K562 (cell line): ENCODE measurements around the gene PILRA. TPM values are rescaled to one million over a fixed set of nuclear protein-coding genes. Genes with fewer than 3 reads are reported as not detected.

Experiments
- BRF1 ChIP-seq: IDR thresholded peaks from 3 replicates; pipeline ENCODE4 v1.6.1; 2011; ENCODE audit warnings: borderline replicate concordance, mild to moderate bottlenecking; ENCODE audit not compliant: insufficient read length; ENCODE audit errors: extremely low read depth
- CREBBP ChIP-seq: IDR thresholded peaks from one replicate; pipeline ENCODE4 v1.6.1; 2012; ENCODE audit warnings: low read depth, mild to moderate bottlenecking, control low read depth, inconsistent platforms, low read length
- EGR1 ChIP-seq: fragments of 450-650 bp; conservative IDR thresholded peaks from 2 replicates; pipeline ENCODE4 v1.6.1; 2017; ENCODE audit warnings: mild to moderate bottlenecking
- ELK3 ChIP-seq: fragments of 450-650 bp; formaldehyde crosslinking; IDR thresholded peaks from 2 replicates; pipeline ENCODE4 v1.4.0; 2020; ENCODE audit warnings: mild to moderate bottlenecking
- FOXK1 ChIP-seq: sonication (generic); formaldehyde crosslinking; IDR thresholded peaks from 2 replicates; pipeline ENCODE4 v1.8.0; 2022; ENCODE audit warnings: missing genetic modification reagents, mild to moderate bottlenecking, borderline replicate concordance
- HDAC8 ChIP-seq: fragments of 450-650 bp; IDR thresholded peaks from 2 replicates; pipeline ENCODE4 v1.6.1; 2016; ENCODE audit warnings: mild to moderate bottlenecking, missing genetic modification characterization, moderate library complexity, missing compliant biosample characterization
- KAT7 ChIP-seq: sonication (generic); formaldehyde crosslinking; IDR thresholded peaks from 2 replicates; pipeline ENCODE4 v1.8.0; 2022; ENCODE audit warnings: missing genetic modification reagents, mild to moderate bottlenecking, borderline replicate concordance
- NONO ChIP-seq, 2 experiments: fragments of 200-400 bp in 1 of 2; fragments of 450-650 bp in 1 of 2; formaldehyde crosslinking in 1 of 2; IDR thresholded peaks; 2 replicates each; pipeline ENCODE4 v1.6.1; 2017; ENCODE audit warnings: low read depth in 2 of 2, mild to moderate bottlenecking in 2 of 2, moderate library complexity in 2 of 2, low read length in 1 of 2
- NR1H2 ChIP-seq: sonication (generic); formaldehyde crosslinking; IDR thresholded peaks from 2 replicates; pipeline ENCODE4 v1.4.0; 2020; ENCODE audit warnings: mild to moderate bottlenecking, missing genetic modification reagents
- PHF8 ChIP-seq: fragments of 200-600 bp; sonication (generic); IDR thresholded peaks from 2 replicates; pipeline ENCODE4 v1.6.1; 2012; ENCODE audit warnings: mixed run types, mild to moderate bottlenecking, inconsistent platforms, low read length, moderate library complexity, borderline replicate concordance
- RERE ChIP-seq: sonication (generic); formaldehyde crosslinking; IDR thresholded peaks from 2 replicates; pipeline ENCODE4 v1.8.0; 2023; ENCODE audit warnings: missing genetic modification reagents, mild to moderate bottlenecking, borderline replicate concordance
- RNF2 ChIP-seq: sonication (generic); IDR thresholded peaks from 2 replicates; pipeline ENCODE4 v1.6.1; 2016
- SMARCB1 ChIP-seq: IDR thresholded peaks from 2 replicates; pipeline ENCODE4 v1.6.1; 2011; ENCODE audit warnings: improper control_type of control experiment, low read depth; ENCODE audit not compliant: insufficient read length
- TARDBP ChIP-seq: fragments of 450-650 bp; IDR thresholded peaks from 2 replicates; pipeline ENCODE4 v1.6.1; 2016
- ZBTB11 ChIP-seq, 3 experiments: fragments of 200-800 bp in 1 of 3; fragments of 250-450 bp in 1 of 3; fragments of 450-650 bp in 1 of 3; sonication (Bioruptor Pico) in 1 of 3; sonication (Bioruptor generic) in 1 of 3; formaldehyde crosslinking in 1 of 3; IDR thresholded peaks; 2 replicates each; pipeline versions ENCODE4 v1.6.1 to v1.8.0; 2016 to 2022; ENCODE audit warnings: mild to moderate bottlenecking in 2 of 3, missing genetic modification characterization in 2 of 3, missing compliant biosample characterization in 1 of 3, moderate library complexity in 1 of 3
- ZBTB17 ChIP-seq: fragments of 450-650 bp; formaldehyde crosslinking; IDR thresholded peaks from 2 replicates; pipeline ENCODE4 v1.4.0; 2020; ENCODE audit warnings: mild to moderate bottlenecking
- ZNF75A ChIP-seq: fragments of 450-650 bp; formaldehyde crosslinking; IDR thresholded peaks from 2 replicates; pipeline ENCODE4 v1.4.0; 2020; ENCODE audit warnings: mild to moderate bottlenecking
- ZNF764 ChIP-seq: fragments of 250-450 bp; sonication (Bioruptor Pico); IDR thresholded peaks from 2 replicates; pipeline ENCODE4 v1.4.0; 2020; ENCODE audit warnings: low read depth, mild to moderate bottlenecking, moderate library complexity
- polyA plus RNA-seq, 8 experiments: library from polyadenylated mRNA; depleted of rRNA in 4 of 8; stranded (reverse) in 5 of 8; unstranded in 3 of 8; fragments of >200 nt; fragmentation: Nextera tagmentation in 2 of 8; fragmentation: Illumina TruSeq in 1 of 8; extraction: Ambion mirVana in 2 of 8; extraction: Trizol in 1 of 8; gene quantifications; 2 replicates each; pipeline versions ENCODE4 v1.2.1 to v1.2.3, GENCODE V29; 2011 to 2014; ENCODE audit warnings: inconsistent platforms in 1 of 8, missing spikeins in 1 of 8
- total RNA-seq, 7 experiments: library from RNA; depleted of rRNA in 6 of 7; stranded (reverse); fragments of >200 nt in 6 of 7; fragmentation: Illumina TruSeq in 2 of 7; extraction: Trizol in 2 of 7; gene quantifications; 2 replicates each; pipeline versions ENCODE4 v1.2.1 to v1.2.3, GENCODE V29; 2011 to 2021; ENCODE audit warnings: low replicate concordance in 1 of 7

The PILRA gene
- total and polyA plus RNA-seq, 9 of the 15 experiments (the other 6 are each of a cell fraction or from before 2014, with no cell fraction given) = 0.13 to 1.8 (median 0.62) TPM

- TF ChIP-seq RERE (no peak), PHF8 (no peak), CREBBP (no peak), FOXK1 (no peak), ZBTB17 (CRISPR knock-in tag) (0 out of 2 replicates have a peak, but pooled peaks have one; percentile 13), EGR1 (peak; percentile 63), NR1H2 (CRISPR knock-in tag) (no peak), BRF1 (no peak), ZNF75A (CRISPR knock-in tag) (no peak), ZNF764 (no peak), TARDBP (no peak), NONO (IDR thresholded peaks at IDR 0.05; ENCODE audit: low read depth in 2 of 2, low read length in 1 of 2) (no peak), RNF2 (no peak), HDAC8 (tag) (no peak), SMARCB1 (no peak), ZBTB11 (CRISPR knock-in tag; IDR thresholded peaks at IDR 0.05) (no peak), KAT7 (CRISPR knock-in tag) (no peak), ELK3 (CRISPR knock-in tag) (peak; percentile 37; the same call in 1 of the 2 replicates)
Observed at GRCh38 chr7:100366411-100367250, 6.7 kb upstream of the PILRA start (continued).
